Gastroesophageal sphincter (tissue), 4 donors: Measurements from ENCODE around the gene RXYLT1. TPM values are rescaled to one million over a fixed set of nuclear protein-coding genes. Genes with fewer than 3 reads are reported as not detected.

Source experiments
- ATAC-seq: fragments of 150-250 bp; one replicate; pipeline ENCODE4 v1.9.1; 2016; ENCODE audit warnings: mild to moderate bottlenecking, moderate library complexity
- H3K27ac ChIP-seq, 4 donors: fragments of 200-600 bp; sonication (generic) in 3 of 4; 1 replicate in 3 of 4; 2 replicates in 1 of 4; pipeline ENCODE4 v1.5.1; 2016 to 2019
- H3K27me3 ChIP-seq: fragments of 200-600 bp; sonication (generic); one replicate; pipeline ENCODE4 v1.5.1; 2019
- H3K36me3 ChIP-seq, 2 donors: fragments of 200-600 bp; sonication (generic); one replicate each; pipeline ENCODE4 v1.5.1; 2019; ENCODE audit warnings: control low read depth in 1 of 2
- H3K4me1 ChIP-seq, 3 donors: fragments of 200-600 bp; sonication (generic); 1 replicate in 2 of 3; 2 replicates in 1 of 3; pipeline ENCODE4 v1.5.1; 2016 to 2019; ENCODE audit warnings: control low read depth in 2 of 3
- H3K4me3 ChIP-seq, 2 donors: fragments of 200-600 bp; sonication (generic); one replicate each; pipeline ENCODE4 v1.5.1; 2019; ENCODE audit warnings: mild to moderate bottlenecking in 1 of 2, moderate library complexity in 1 of 2
- H3K9me3 ChIP-seq, 3 donors: fragments of 200-600 bp; sonication (generic); one replicate each; pipeline ENCODE4 v1.5.1; 2017 to 2019; ENCODE audit warnings: control low read depth in 2 of 3
- EP300 ChIP-seq: sonication (generic); formaldehyde crosslinking; IDR thresholded peaks from one replicate; pipeline ENCODE4 v1.6.1; 2017; ENCODE audit warnings: antibody characterized with exemption, mild to moderate bottlenecking
- POLR2A ChIP-seq, 2 donors: fragments of 450-650 bp; IDR thresholded peaks; one replicate each; pipeline ENCODE4 v1.6.1; 2017; ENCODE audit warnings: antibody characterized with exemption in 2 of 2, mild to moderate bottlenecking in 2 of 2, moderate library complexity in 1 of 2
- POLR2AphosphoS5 ChIP-seq: sonication (generic); formaldehyde crosslinking; IDR thresholded peaks from one replicate; pipeline ENCODE4 v1.6.1; 2017; ENCODE audit warnings: antibody characterized with exemption
- WGBS, 2 donors: methylation state at CpG; one replicate each; pipeline ENCODE4 v1.1.5; 2018; ENCODE audit warnings: low coverage in 1 of 2; 5-methylcytosine and 5-hydroxymethylcytosine counted together
- total RNA-seq, 4 donors: library from RNA; depleted of rRNA; stranded (reverse); fragments of >200 nt; gene quantifications; one replicate each; pipeline ENCODE4 v1.1.0, GENCODE V29; 2016
- TF ChIP-seq, protein P1 (sequence below), 4 experiments: fragments of 200-600 bp in 2 of 4; fragments of 450-650 bp in 2 of 4; sonication (generic) in 1 of 4; IDR thresholded peaks; one replicate each; pipeline ENCODE4 v1.5.1; 2017 to 2019; ENCODE audit warnings: antibody characterized with exemption in 4 of 4, mild to moderate bottlenecking in 2 of 4, moderate library complexity in 2 of 4

The RXYLT1 gene
- total RNA-seq, 4 donors from 2014 or later, result 15.4 to 36.3 (median 20.4) TPM

DNA sequence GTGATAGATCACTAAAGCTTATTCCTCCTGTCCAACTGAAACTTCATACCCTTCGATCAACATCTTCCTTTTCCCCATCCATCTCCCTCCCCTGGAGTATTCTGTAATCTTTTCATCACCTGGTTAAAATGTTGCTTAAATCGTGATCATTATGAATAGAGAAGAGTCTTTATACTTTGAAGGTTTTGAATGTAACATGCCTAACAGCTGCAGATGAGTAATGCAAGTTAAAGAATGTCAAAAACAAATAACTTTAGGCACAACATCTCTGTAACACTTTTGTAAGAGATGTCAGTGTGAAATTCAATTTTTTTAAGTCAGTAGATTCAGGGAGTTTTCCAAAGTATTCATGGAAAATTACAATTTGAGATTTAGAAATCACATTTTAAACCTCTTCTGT lies 25.0 kb downstream of the RXYLT1 start:
- no peaks in the 10 kb centered on the region for H3K9me3 ChIP-seq
- H3K27ac ChIP-seq, result no peak overlapping the region
- peaks cover 0 to 47% of the 10 kb centered on the region in 2 donors for H3K36me3 ChIP-seq
- 83 to 91% methylated on average over 2 of the region's 2 CpGs for WGBS, 2 donors
- H3K4me3 ChIP-seq, result no peak overlapping the region
- ATAC-seq, result no peak
- no peaks in the 10 kb centered on the region for H3K4me1 ChIP-seq
- no peaks in the 10 kb centered on the region for H3K27me3 ChIP-seq
- TF ChIP-seq EP300 (no peak), POLR2AphosphoS5 (no peak), POLR2A (IDR thresholded peaks at IDR 0.05) (no peak)
- TF ChIP-seq, protein P1, sequence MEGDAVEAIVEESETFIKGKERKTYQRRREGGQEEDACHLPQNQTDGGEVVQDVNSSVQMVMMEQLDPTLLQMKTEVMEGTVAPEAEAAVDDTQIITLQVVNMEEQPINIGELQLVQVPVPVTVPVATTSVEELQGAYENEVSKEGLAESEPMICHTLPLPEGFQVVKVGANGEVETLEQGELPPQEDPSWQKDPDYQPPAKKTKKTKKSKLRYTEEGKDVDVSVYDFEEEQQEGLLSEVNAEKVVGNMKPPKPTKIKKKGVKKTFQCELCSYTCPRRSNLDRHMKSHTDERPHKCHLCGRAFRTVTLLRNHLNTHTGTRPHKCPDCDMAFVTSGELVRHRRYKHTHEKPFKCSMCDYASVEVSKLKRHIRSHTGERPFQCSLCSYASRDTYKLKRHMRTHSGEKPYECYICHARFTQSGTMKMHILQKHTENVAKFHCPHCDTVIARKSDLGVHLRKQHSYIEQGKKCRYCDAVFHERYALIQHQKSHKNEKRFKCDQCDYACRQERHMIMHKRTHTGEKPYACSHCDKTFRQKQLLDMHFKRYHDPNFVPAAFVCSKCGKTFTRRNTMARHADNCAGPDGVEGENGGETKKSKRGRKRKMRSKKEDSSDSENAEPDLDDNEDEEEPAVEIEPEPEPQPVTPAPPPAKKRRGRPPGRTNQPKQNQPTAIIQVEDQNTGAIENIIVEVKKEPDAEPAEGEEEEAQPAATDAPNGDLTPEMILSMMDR (IDR thresholded peaks at IDR 0.05), result no peak

GRCh38 chr12:63805704-63806672 lies 26.3 kb downstream of the RXYLT1 start:
- WGBS, 2 donors, result 71 to 74% methylated on average over 2 to 3 of the region's 3 CpGs
- Histone ChIP-seq H3K4me1 (no peaks in the 10 kb centered on the region), H3K4me3 (no peak overlapping the region), H3K9me3 (no peaks in the 10 kb centered on the region), H3K27ac (no peak overlapping the region), H3K27me3 (no peaks in the 10 kb centered on the region), H3K36me3 (peaks cover 0 to 48% of the 10 kb centered on the region in 2 donors)
- ATAC-seq, result no peak
- TF ChIP-seq, protein P1 (IDR thresholded peaks at IDR 0.05), result no peak
- TF ChIP-seq POLR2AphosphoS5, result no peak

- H3K9me3 ChIP-seq, result no peaks in the 10 kb centered on the region
- no peaks in the 10 kb centered on the region for H3K27me3 ChIP-seq
- peaks cover 0 to 48% of the 10 kb centered on the region in 2 donors for H3K36me3 ChIP-seq
- no peak for ATAC-seq
- H3K4me3 ChIP-seq, result no peak overlapping the region
- 58 to 74% methylated on average over 4 to 5 of the region's 5 CpGs for WGBS, 2 donors
- no peaks in the 10 kb centered on the region for H3K4me1 ChIP-seq
- TF ChIP-seq POLR2AphosphoS5, result no peak
- TF ChIP-seq POLR2A (IDR thresholded peaks at IDR 0.05), result no peak
- TF ChIP-seq, protein P1 (IDR thresholded peaks at IDR 0.05), result no peak
- no peak for TF ChIP-seq EP300
- no peak overlapping the region for H3K27ac ChIP-seq
Measured at GRCh38 chr12:63808631-63809030, 28.9 kb downstream of the RXYLT1 start.

DNA sequence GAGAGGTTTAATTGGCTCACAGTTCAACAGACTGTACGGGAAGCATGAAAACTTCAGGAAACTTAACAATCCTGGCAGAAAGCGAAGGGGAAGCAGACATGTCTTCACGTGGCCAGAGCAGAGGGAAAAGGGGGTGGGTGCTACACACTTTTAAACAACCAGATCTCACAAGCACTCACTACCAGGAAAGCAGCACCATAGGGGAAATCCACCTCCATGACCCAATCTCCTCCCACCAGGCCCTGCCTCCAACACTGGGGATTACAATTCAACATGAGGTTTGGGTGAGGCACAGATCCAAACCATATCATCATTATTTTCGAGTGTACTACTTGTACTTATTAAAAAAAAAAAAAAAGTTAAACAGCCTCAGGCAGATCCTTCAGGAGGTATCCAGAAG lies 29.9 kb downstream of the RXYLT1 start:
- no peaks in the 10 kb centered on the region for H3K4me1 ChIP-seq

More for the DNA sequence above, 29.9 kb downstream of the RXYLT1 start:
- Histone ChIP-seq H3K27ac (no peak overlapping the region), H3K4me3 (no peak overlapping the region), H3K36me3 (peaks cover 0 to 48% of the 10 kb centered on the region in 2 donors), H3K9me3 (no peaks in the 10 kb centered on the region), H3K27me3 (no peaks in the 10 kb centered on the region)
- 61 to 67% methylated on average over 4 of the region's 4 CpGs for WGBS, 2 donors
- TF ChIP-seq POLR2AphosphoS5 (no peak), EP300 (no peak), POLR2A (IDR thresholded peaks at IDR 0.05) (no peak)
- TF ChIP-seq, protein P1 (IDR thresholded peaks at IDR 0.05), result no peak
- no peak for ATAC-seq
